ENCODE results near the gene HDDC3.

Gene HDDC3

DNA sequence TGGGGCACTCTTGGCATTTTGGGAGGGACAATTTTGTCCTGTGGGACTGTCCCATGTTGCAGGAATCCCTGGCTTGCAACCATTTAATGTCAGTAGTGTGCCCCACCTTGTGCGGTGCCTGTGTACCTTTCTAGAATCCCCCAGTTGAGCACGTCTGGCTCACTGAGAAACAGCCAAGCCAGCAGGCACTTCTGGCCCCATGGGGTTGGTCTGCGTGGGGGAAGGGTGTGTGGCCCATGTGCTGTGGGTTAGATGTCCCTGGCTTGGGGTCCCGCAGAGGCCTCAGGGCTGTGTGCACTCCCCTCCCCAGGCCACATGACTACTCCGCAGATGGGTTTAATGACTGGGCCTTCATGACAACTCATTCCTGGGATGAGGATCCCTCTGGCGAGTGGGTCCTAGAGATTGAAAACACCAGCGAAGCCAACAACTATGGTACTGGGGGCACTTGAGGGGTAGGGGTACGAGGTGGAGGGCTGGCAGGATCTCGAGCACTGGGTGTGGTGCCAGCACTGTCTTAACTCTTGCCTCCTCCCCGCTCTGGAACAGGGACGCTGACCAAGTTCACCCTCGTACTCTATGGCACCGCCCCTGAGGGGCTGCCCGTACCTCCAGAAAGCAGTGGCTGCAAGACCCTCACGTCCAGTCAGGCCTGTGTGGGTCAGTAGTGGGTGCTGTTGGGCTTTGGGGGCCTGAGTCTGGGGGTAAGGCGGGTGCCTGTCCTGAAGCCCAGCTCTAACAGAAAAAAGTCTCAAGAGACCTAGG is 51.8 kb downstream of the HDDC3 start:
- Histone ChIP-seq H3K36me3 (ENCODE audit: control insufficient read depth in 5 of 5, insufficient read depth in 5 of 5, low read length in 5 of 5) (peaks cover 0 to 71% (median 70%) of the 10 kb centered on the region in 5 donors), H3K4me3 (ENCODE audit: low read depth in 1 of 5, low read length in 5 of 5) (no peak overlapping the region), H3K4me1 (ENCODE audit: control insufficient read depth in 5 of 5, insufficient read depth in 5 of 5, low read length in 5 of 5) (peaks cover 5 to 29% (median 25%) of the 10 kb centered on the region in 5 donors), H3K27ac (ENCODE audit: low read depth, low read length) (no peak overlapping the region), H3K27me3 (ENCODE audit: control insufficient read depth in 5 of 5, insufficient read depth in 4 of 5, low read length in 5 of 5) (no peaks in the 10 kb centered on the region), H3K9ac (ENCODE audit: low read length in 5 of 5) (no peak overlapping the region), H3K9me3 (ENCODE audit: control insufficient read depth in 5 of 5, low read length in 5 of 5) (no peaks in the 10 kb centered on the region)

Measured in subcutaneous abdominal adipose tissue (tissue), 5 donors.